HG02885 (cell line): ENCODE measurements around the gene STIM1.
"Not testable (repeated sequence)": the region's sequence is repeated elsewhere in the genome, so short reads cannot be mapped to it uniquely, and the experiment has no call there.

Experiments
- ATAC-seq: cut with Tn5 transposase; IDR thresholded peaks from one replicate; pipeline ENCODE4 v1.9.1; 2021; ENCODE audit warnings: mild to moderate bottlenecking; ENCODE audit not compliant: unreplicated experiment, poor library complexity

The STIM1 gene

GRCh38 chr11:3995949-3996554, 140.6 kb downstream of the STIM1 start:
- ATAC-seq: no peak

GRCh38 chr11:3996651-3997050, 141.2 kb downstream of the STIM1 start:
- no peak for ATAC-seq

GRCh38 chr11:4004753-4005152, 149.3 kb downstream of the STIM1 start:
- ATAC-seq: not testable (repeated sequence)

DNA sequence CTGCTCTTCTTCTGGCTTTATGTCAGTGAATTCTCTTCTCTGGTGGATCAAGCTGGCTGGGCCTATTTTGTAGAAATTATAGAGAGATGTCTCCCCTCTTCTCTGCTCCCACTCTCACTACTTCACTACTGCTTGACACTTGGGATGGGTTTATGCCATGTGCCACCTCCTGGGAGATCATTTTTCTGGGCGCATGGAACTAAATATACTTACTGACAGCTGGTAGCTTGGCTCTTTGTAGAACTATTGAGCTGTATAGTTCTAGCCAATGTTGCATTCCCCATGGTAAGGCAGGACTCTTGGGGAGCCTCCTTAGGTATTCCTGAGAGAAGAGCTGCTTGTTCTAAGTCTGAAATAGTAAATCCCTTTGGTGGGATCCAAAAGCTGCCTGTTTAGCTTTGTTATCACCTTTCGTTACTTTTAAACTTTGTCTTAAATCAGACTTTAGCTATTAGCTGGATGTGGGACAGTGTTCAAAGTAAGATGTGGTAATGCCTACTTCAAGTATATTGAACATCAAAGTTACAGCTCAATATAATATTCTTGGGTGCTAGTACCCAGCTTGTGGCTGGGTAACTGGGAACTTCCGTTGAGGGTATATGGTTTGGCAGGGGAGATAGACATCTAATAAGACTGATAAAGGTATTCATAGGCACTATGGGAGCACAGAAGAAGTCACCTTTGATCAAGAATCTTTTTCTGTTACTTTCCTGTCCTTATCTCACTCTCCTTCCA, 151.6 kb downstream of the STIM1 start:
- no peak for ATAC-seq

GRCh38 chr11:4008116-4008515, 152.7 kb downstream of the STIM1 start:
- no peak for ATAC-seq

GRCh38 chr11:4016602-4017001, 161.1 kb downstream of the STIM1 start:
- not testable (repeated sequence) for ATAC-seq

DNA sequence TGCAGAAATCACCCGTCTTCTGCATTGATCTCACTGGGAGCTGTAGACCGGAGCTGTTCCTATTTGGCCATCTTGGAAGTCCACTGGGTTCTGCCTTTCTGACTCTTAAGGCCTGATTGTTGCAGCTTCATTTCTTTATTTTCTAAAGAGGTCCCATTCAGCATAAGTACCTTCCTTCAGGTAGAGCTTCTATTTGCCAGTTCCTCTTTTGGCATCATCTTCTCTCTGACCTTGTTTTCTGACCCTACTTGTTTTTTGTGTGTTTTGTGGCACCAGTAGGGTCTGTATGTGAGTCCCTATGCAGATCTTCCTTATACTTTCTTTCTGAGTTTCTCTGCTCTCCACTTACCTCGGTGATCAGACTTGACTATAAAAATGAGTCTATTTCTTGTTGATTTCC, 161.7 kb downstream of the STIM1 start:
- no peak for ATAC-seq

GRCh38 chr11:4018641-4019040, 163.2 kb downstream of the STIM1 start:
- no peak for ATAC-seq

GRCh38 chr11:4019891-4020290, 164.4 kb downstream of the STIM1 start:
- no peak for ATAC-seq

DNA sequence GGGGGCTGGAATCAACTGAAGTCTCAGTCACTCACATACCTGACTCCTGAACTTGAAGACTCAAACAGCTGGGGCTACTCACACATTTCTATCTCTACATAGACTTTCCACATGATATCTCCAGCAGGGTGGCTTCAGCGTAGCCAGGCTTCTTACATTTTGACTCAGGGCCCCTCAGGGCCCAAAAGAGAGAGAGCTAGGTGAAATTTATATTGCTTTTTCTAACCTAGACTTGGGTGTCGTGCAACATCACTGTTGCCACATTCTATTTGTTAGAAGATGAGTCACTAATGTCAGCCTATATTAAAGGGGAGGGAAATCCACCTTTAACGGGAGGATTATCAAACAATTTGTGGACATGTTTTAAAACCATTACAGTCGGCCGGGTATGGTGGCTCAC, 167.2 kb downstream of the STIM1 start:
- no peak for ATAC-seq

DNA sequence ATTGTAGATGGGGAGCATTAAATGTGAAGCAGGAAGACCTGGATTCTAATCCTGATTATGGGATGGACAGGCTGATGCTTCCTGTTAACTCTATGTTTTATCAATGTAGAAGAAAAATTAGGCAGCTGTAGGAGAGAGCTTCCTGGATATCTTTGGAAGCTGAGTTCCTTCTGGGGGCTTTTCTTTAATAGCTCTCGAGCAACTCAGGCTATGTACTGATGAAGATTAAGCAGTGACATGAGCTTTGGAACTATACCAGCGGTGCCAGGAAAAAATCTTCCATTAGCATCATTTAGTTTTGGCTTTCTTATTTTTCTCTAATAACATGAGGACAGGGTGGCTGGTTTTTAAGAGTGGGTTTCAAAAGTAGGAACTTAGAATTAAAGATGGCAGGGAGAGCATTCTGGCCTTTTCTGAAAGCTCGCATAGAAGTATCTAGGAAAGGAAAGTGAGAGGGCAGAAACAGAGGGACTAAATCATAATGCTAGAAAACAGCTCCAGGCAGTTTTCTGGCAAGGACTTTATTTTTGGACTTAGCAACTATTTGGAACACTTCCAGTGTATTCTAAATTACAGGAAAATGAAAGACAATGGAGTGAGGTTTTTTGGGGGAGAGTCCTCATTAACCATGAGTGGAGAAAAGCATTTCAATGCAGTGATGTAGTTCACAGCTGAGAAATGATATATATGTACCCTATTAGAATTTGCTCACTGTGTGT, 169.9 kb downstream of the STIM1 start:
- no peak for ATAC-seq

- ATAC-seq: no peak
These were observed 170.5 kb downstream of the STIM1 start for GRCh38 chr11:4025967-4026324.

- ATAC-seq: no peak
These were observed 170.9 kb downstream of the STIM1 start for GRCh38 chr11:4026389-4026788.

DNA sequence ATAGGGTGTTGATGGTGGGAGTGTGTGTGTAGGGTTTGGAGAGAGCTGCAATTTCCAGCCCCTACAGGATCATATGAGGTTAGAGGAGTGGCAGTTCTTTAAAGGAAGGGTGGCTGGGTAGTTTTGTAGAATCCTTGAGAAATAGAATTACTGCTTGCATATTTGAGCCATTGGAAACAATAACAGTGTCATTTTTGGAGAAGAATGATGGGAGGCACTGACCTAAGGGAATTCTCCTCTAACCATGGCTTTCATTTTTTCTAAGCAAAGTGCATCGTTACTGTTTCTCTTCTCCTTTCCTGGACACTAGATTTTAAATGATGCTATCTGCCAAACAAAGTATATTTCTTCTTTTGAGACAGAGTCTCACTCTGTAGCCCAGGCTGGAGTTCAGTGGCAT, 172.3 kb downstream of the STIM1 start:
- ATAC-seq: no peak

DNA sequence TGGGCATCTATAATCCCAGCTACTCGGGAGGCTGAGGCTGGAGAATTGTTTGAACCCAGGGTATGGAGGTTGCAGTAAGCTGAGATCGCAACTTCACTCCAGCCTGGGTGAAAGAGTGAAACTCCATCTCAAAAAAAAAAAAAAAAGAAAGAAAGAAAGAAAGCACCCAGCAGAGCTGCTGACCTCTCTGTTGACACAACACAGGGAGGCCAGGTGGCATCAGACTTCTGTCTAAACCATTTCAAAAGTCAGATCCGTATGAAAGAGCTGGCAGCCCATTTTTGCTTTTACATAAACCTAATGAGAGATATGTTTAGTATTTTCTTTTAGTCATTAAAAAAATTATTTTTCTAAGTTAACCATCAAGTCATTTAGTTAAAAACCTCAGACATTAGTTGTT, 174.7 kb downstream of the STIM1 start:
- no peak for ATAC-seq

DNA sequence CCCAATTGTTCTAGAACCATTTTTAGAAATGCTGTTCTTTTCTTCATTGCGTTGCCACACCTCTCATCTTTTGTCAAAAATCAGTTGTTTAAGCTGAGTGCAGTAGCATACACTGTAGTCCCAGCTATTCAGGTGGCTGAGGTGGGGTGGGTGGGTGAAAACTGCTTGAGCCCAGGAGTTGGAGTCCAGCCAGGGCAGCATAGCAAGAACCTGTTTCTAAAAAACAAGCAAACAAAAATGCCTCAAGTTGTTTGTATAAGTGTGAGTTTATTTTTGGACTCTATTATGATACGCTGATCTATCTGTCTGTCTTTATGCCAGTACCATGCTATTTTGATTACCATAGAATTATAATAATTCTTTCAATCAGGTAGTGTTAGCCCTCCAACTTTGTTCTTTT, 176.6 kb downstream of the STIM1 start:
- ATAC-seq: no peak

DNA sequence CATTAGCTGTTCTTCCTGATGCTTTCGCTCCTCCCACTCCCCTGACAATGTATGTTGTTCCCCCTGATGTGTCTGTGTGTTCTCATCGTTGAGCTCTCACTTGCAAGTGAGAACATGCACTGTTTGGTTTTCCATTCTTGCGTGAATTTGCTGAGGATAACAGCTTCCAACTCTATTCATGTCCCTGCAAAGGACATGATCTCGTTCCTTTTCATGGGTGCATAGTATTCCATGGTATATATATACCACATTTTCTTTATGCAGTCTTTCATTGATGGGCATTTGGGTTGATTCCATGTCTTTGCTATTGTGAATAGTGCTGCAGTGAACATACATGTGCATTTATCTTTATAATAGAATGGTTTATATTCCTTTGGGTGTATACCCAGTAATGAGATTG, 180.5 kb downstream of the STIM1 start:
- ATAC-seq: no peak

DNA sequence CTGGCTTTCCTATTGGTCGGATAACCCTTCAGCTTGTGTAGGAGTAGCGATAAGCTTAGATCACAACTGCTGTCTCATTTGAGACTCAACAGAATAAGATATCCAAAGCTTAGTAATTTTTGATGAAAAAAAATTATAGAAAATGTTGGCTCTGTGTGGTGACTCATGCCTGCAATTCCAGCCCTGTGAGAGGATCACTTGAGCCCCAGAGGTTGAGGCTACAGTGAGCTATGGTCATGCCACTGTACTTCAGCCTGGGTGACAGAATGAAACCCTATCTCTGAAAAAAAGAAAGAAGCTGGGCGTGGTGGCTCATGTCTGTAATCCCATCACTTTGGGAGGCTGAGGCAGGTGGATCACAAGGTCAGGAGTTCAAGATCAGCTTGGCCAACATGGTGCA, 183.5 kb downstream of the STIM1 start:
- no peak for ATAC-seq

- ATAC-seq: no peak
These were observed 185.0 kb downstream of the STIM1 start for GRCh38 chr11:4040461-4040860.

GRCh38 chr11:4041731-4042391, 186.4 kb downstream of the STIM1 start:
- no peak for ATAC-seq

GRCh38 chr11:4044976-4045646, 189.6 kb downstream of the STIM1 start:
- ATAC-seq: no peak
